ENCODE measurements around the gene FREM1. TPM values are rescaled to one million over a fixed set of nuclear protein-coding genes. Genes with fewer than 3 reads are reported as not detected.

FREM1 gene
- total RNA-seq (2014; rRNA removed; shearing (Covaris generic)), result 1.8 and 3.4 TPM in 2 replicates

- H3K4me3 ChIP-seq, result 0 out of 2 replicates have a peak within 1 kb of the TSS, but pooled peaks have one; percentile 6
- H3K4me1 ChIP-seq (replicated peaks), result peaks cover 14% of the 10 kb centered on the region
- H3K27ac ChIP-seq, result no peak within 1 kb of the TSS
- H3K36me3 ChIP-seq, result no peaks in the 10 kb centered on the region
- no peaks in the 10 kb centered on the region for H3K27me3 ChIP-seq (replicated peaks)
- DNase-seq (ENCODE audit: low read depth in 1 of 2, low spot score in 2 of 2), result peak; percentile 30 to 49
- H3K9me3 ChIP-seq (replicated peaks), result no peaks in the 10 kb centered on the region
Measured at GRCh38 chr9:14909961-14910805, at the start of gene FREM1. Gene FREM1 (minus strand): TSS chr9:14910428. CDS start chr9:14868977, 41,451 bp downstream.

DNA sequence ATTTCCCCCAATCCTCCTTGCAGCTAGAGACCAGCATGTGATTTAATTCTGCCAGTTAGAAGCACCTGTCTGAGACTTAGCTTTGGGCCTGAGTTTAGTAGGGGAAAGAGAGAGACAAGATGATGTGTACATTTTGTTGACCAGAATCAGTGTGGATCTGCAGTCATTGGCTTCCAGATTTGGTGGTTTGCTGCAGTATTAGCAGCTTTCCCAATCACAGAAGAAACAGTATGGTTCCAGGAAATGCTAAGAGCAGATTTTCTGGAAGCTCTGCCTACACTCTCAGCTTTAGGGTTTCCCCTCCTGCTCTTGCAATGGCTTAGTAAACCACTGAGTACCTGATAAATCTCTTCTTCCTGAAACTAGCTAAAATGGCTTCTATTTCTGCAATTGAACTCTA lies 48.8 kb upstream of the FREM1 start:
- Histone ChIP-seq H3K4me3 (no peak overlapping the region), H3K4me1 (replicated peaks) (no peaks in the 10 kb centered on the region), H3K27ac (no peak overlapping the region), H3K36me3 (no peaks in the 10 kb centered on the region), H3K27me3 (replicated peaks) (no peaks in the 10 kb centered on the region), H3K9me3 (replicated peaks) (no peaks in the 10 kb centered on the region)
- no peak for DNase-seq (ENCODE audit: low read depth in 1 of 2, low spot score in 2 of 2)

DNA sequence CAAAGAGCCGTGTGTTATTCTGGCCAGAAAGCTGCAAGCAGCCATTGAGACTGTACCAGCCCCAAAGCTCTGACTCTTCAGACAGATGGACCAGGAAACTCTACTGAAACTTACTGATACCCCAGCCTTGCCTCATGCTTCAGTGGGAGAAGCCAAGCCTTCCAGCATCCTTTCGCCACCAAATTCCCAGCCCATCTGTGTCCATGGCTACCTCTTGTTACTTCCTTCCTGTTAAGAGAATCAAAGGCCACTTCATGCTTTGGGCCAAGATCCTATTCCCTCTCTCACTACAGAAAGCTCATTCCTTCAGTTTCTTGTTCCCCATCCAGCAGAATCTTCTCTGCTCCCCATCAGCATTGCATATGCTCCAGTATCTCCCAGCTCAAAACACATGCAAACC lies 46.9 kb upstream of the FREM1 start:
- Histone ChIP-seq H3K27ac (no peak overlapping the region), H3K36me3 (no peaks in the 10 kb centered on the region), H3K4me3 (no peak overlapping the region), H3K9me3 (replicated peaks) (no peaks in the 10 kb centered on the region), H3K27me3 (replicated peaks) (no peaks in the 10 kb centered on the region), H3K4me1 (replicated peaks) (no peaks in the 10 kb centered on the region)
- DNase-seq (ENCODE audit: low read depth in 1 of 2, low spot score in 2 of 2), result no peak

- Histone ChIP-seq H3K27me3 (replicated peaks) (no peaks in the 10 kb centered on the region), H3K9me3 (replicated peaks) (no peaks in the 10 kb centered on the region), H3K27ac (no peak overlapping the region), H3K36me3 (no peaks in the 10 kb centered on the region), H3K4me3 (no peak overlapping the region), H3K4me1 (replicated peaks) (no peaks in the 10 kb centered on the region)
- DNase-seq (ENCODE audit: low read depth in 1 of 2, low spot score in 2 of 2), result no peak
Measured at GRCh38 chr9:14956208-14956607, 46.0 kb upstream of the FREM1 start.

- Histone ChIP-seq H3K9me3 (replicated peaks) (no peaks in the 10 kb centered on the region), H3K4me1 (replicated peaks) (peaks cover 3% of the 10 kb centered on the region), H3K4me3 (no peak overlapping the region), H3K27me3 (replicated peaks) (no peaks in the 10 kb centered on the region), H3K27ac (no peak overlapping the region), H3K36me3 (no peaks in the 10 kb centered on the region)
- DNase-seq (ENCODE audit: low read depth in 1 of 2, low spot score in 2 of 2), result no peak
Measured at GRCh38 chr9:14945351-14945750, 35.1 kb upstream of the FREM1 start.

DNA sequence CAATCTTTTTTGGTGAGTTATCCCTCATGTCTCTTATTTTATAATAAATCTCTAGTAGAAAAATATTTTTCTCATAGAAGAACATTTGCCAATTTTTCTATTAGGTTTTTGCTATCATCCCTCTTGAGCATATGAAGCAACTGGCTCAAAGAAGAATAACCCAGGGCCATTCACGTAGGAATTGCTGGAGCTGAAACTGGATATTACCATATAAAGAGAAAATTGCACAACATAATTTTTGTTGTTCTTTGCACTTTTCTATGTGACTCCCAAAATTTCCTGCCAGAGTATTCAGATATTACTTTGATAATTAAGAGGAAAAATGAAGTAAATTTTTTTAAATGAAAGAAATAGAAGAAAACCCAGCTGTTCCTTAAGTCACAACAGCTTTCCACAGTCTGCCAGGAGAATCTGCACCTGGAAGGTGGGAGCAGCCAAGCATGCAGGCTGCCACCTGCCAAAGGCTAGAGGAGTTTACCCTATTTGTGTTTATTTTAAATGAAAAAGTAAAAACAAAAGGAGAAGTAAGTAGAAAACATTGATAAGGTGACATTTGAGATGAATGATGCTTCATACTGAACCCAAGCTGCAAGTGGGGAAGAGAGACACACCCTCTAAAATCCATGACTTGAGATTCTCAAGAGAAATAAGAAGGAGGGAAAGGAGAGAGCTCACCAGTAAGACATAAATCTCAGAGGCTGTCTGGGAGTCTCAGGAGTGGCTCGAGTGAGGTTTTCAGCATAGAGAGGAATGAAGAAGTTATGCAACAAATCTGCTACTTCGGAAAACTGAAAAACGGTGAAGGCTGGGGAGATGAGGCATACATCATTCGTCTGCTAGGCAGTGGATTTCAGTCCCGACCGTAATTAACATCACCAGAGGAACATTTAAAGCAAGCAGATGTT lies 31.5 kb upstream of the FREM1 start:
- Histone ChIP-seq H3K36me3 (no peaks in the 10 kb centered on the region), H3K27me3 (replicated peaks) (no peaks in the 10 kb centered on the region), H3K4me1 (replicated peaks) (peaks cover 23% of the 10 kb centered on the region), H3K9me3 (replicated peaks) (no peaks in the 10 kb centered on the region), H3K4me3 (no peak overlapping the region), H3K27ac (no peak overlapping the region)
- no peak for DNase-seq (ENCODE audit: low read depth in 1 of 2, low spot score in 2 of 2)

DNA sequence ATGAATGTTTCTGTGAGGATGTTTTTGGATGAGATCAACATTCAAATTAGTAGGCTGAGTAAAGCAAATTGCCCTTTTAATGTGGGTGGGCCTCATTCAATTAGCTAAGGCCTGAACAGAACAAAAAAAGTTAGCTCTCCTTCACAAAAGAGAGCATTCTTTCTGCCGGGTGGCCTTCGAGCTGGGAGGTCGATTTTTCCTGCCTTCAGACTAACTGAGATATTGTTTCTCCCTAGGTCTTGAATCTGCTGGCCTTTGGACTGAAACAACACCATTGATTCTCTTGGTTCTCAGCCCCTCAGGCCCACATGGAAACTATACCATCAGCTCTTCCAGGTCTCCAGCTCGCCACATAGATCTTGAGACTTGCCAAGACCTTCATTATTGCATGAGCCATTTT lies 29.1 kb upstream of the FREM1 start:
- Histone ChIP-seq H3K4me1 (replicated peaks) (peaks cover 37% of the 10 kb centered on the region), H3K9me3 (replicated peaks) (no peaks in the 10 kb centered on the region), H3K27me3 (replicated peaks) (no peaks in the 10 kb centered on the region), H3K27ac (peak overlapping the region; percentile 81), H3K36me3 (no peaks in the 10 kb centered on the region), H3K4me3 (no peak overlapping the region)
- DNase-seq (ENCODE audit: low read depth in 1 of 2, low spot score in 2 of 2), result peak; percentile 70 to 89

DNA sequence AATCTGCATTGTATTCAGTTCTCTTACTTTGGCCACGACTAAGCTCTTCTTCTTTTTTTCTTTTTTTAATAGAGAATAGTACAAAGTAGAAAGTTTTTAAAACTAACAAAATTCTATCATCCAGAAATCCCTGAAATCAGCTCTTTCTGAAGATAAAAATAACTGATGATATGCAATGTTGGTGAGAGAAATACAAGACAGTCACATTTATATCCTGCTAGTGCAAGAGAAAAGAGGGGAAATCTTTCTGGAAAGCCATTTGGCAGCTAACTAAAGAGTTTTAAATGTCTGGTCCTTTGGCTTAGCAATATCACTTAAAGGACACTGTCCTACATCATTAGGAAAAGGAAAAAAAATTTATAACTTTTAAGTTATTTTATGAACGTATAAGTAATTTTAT lies 27.0 kb upstream of the FREM1 start:
- no peak for DNase-seq (ENCODE audit: low read depth in 1 of 2, low spot score in 2 of 2)
- Histone ChIP-seq H3K4me3 (no peak overlapping the region), H3K9me3 (replicated peaks) (no peaks in the 10 kb centered on the region), H3K27me3 (replicated peaks) (no peaks in the 10 kb centered on the region), H3K4me1 (replicated peaks) (peaks cover 37% of the 10 kb centered on the region), H3K36me3 (no peaks in the 10 kb centered on the region), H3K27ac (0 out of 2 replicates have a peak overlapping the region, but pooled peaks have one; percentile 59)

DNA sequence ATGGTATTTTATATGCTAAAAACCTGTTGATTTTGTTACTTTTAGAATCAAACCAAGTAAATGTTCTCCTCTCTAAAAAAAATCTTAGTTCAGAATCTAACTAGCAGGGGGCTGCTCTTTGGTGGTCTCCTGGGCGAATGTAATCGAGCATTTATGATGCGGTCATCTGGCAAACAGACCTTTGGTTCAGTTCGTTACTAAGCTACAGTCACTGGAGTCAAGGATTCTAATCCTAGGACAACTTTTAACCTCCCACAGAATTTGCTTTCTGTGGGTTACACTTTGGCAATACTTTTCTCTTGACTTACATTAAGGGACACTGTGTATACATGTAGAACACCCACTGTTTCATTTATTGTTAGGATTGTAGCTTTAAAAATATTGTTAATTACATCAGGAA lies 26.3 kb upstream of the FREM1 start:
- Histone ChIP-seq H3K4me3 (no peak overlapping the region), H3K36me3 (no peaks in the 10 kb centered on the region), H3K4me1 (replicated peaks) (peaks cover 37% of the 10 kb centered on the region), H3K27me3 (replicated peaks) (no peaks in the 10 kb centered on the region), H3K9me3 (replicated peaks) (no peaks in the 10 kb centered on the region), H3K27ac (peak overlapping the region; percentile 59)
- peak in 1 of 2 experiments; percentile 13 for DNase-seq (ENCODE audit: low read depth in 1 of 2, low spot score in 2 of 2)

- no peaks in the 10 kb centered on the region for H3K36me3 ChIP-seq
- H3K4me1 ChIP-seq (replicated peaks), result peaks cover 37% of the 10 kb centered on the region
- H3K27me3 ChIP-seq (replicated peaks), result no peaks in the 10 kb centered on the region
- H3K27ac ChIP-seq, result peak overlapping the region; percentile 59
- no peaks in the 10 kb centered on the region for H3K9me3 ChIP-seq (replicated peaks)
- DNase-seq (ENCODE audit: low read depth in 1 of 2, low spot score in 2 of 2), result no peak
- H3K4me3 ChIP-seq, result no peak overlapping the region
Measured at GRCh38 chr9:14935964-14936363, 25.7 kb upstream of the FREM1 start.

GRCh38 chr9:14935106-14935751 lies 25.0 kb upstream of the FREM1 start:
- H3K36me3 ChIP-seq, result no peaks in the 10 kb centered on the region
- 0 out of 2 replicates have a peak overlapping the region, but pooled peaks have one; percentile 17 for H3K27ac ChIP-seq
- H3K9me3 ChIP-seq (replicated peaks), result no peaks in the 10 kb centered on the region
- no peak for DNase-seq (ENCODE audit: low read depth in 1 of 2, low spot score in 2 of 2)
- peaks cover 33% of the 10 kb centered on the region for H3K4me1 ChIP-seq (replicated peaks)
- no peaks in the 10 kb centered on the region for H3K27me3 ChIP-seq (replicated peaks)
- no peak overlapping the region for H3K4me3 ChIP-seq

- Histone ChIP-seq H3K27me3 (replicated peaks) (no peaks in the 10 kb centered on the region), H3K36me3 (no peaks in the 10 kb centered on the region), H3K4me3 (no peak overlapping the region), H3K9me3 (replicated peaks) (no peaks in the 10 kb centered on the region), H3K4me1 (replicated peaks) (peaks cover 20% of the 10 kb centered on the region), H3K27ac (no peak overlapping the region)
- DNase-seq (ENCODE audit: low read depth in 1 of 2, low spot score in 2 of 2), result no peak
Measured at GRCh38 chr9:14932641-14933040, 22.4 kb upstream of the FREM1 start.

GRCh38 chr9:14932231-14932630 lies 22.0 kb upstream of the FREM1 start:
- DNase-seq (ENCODE audit: low read depth in 1 of 2, low spot score in 2 of 2), result no peak
- no peaks in the 10 kb centered on the region for H3K27me3 ChIP-seq (replicated peaks)
- H3K4me1 ChIP-seq (replicated peaks), result peaks cover 18% of the 10 kb centered on the region
- no peak overlapping the region for H3K27ac ChIP-seq
- H3K4me3 ChIP-seq, result no peak overlapping the region
- no peaks in the 10 kb centered on the region for H3K9me3 ChIP-seq (replicated peaks)
- H3K36me3 ChIP-seq, result no peaks in the 10 kb centered on the region

Measured in SJSA1 (cell line).